ENCODE data around the gene INTS14.

INTS14 gene

GRCh38 chr15:65645392-65645791 is 34.5 kb upstream of the INTS14 start:
- Histone ChIP-seq H3K4me1 (ENCODE audit: control insufficient read depth, insufficient read depth, low read length) (no peaks in the 10 kb centered on the region), H3K9ac (ENCODE audit: low read length in 2 of 2) (no peak overlapping the region)

GRCh38 chr15:65644282-65644681 is 33.4 kb upstream of the INTS14 start:
- Histone ChIP-seq H3K4me1 (ENCODE audit: control insufficient read depth, insufficient read depth, low read length) (no peaks in the 10 kb centered on the region), H3K9me3 (ENCODE audit: control insufficient read depth in 2 of 2, low read length in 2 of 2) (no peaks in the 10 kb centered on the region), H3K27ac (ENCODE audit: low read length) (no peak overlapping the region), H3K36me3 (ENCODE audit: control insufficient read depth in 2 of 2, insufficient read depth in 2 of 2, low read length in 2 of 2) (no peaks in the 10 kb centered on the region), H3K27me3 (ENCODE audit: control insufficient read depth in 1 of 2, insufficient read depth in 2 of 2, low read length in 2 of 2) (no peaks in the 10 kb centered on the region), H3K9ac (ENCODE audit: low read length in 2 of 2) (no peak overlapping the region), H3K4me3 (ENCODE audit: low read length in 2 of 2) (no peak overlapping the region)

More at GRCh38 chr15:65645392-65645791, 34.5 kb upstream of the INTS14 start:
- Histone ChIP-seq H3K4me3 (ENCODE audit: low read length in 2 of 2) (no peak overlapping the region), H3K27ac (ENCODE audit: low read length) (no peak overlapping the region), H3K9me3 (ENCODE audit: control insufficient read depth in 2 of 2, low read length in 2 of 2) (no peaks in the 10 kb centered on the region), H3K27me3 (ENCODE audit: control insufficient read depth in 1 of 2, insufficient read depth in 2 of 2, low read length in 2 of 2) (no peaks in the 10 kb centered on the region), H3K36me3 (ENCODE audit: control insufficient read depth in 2 of 2, insufficient read depth in 2 of 2, low read length in 2 of 2) (no peaks in the 10 kb centered on the region)

- no peak overlapping the region for H3K9ac ChIP-seq (ENCODE audit: low read length in 2 of 2)
- H3K9me3 ChIP-seq (ENCODE audit: control insufficient read depth in 2 of 2, low read length in 2 of 2) = no peaks in the 10 kb centered on the region
- no peaks in the 10 kb centered on the region for H3K36me3 ChIP-seq (ENCODE audit: control insufficient read depth in 2 of 2, insufficient read depth in 2 of 2, low read length in 2 of 2)
- no peaks in the 10 kb centered on the region for H3K27me3 ChIP-seq (ENCODE audit: control insufficient read depth in 1 of 2, insufficient read depth in 2 of 2, low read length in 2 of 2)
- H3K4me1 ChIP-seq (ENCODE audit: control insufficient read depth, insufficient read depth, low read length) = no peaks in the 10 kb centered on the region
- H3K27ac ChIP-seq (ENCODE audit: low read length) = no peak overlapping the region
- no peak overlapping the region for H3K4me3 ChIP-seq (ENCODE audit: low read length in 2 of 2)
Observed at GRCh38 chr15:65642594-65642993, 31.7 kb upstream of the INTS14 start.

GRCh38 chr15:65641768-65642475 is 31.0 kb upstream of the INTS14 start:
- Histone ChIP-seq H3K4me3 (ENCODE audit: low read length in 2 of 2) (no peak overlapping the region), H3K4me1 (ENCODE audit: control insufficient read depth, insufficient read depth, low read length) (no peaks in the 10 kb centered on the region), H3K27ac (ENCODE audit: low read length) (no peak overlapping the region), H3K36me3 (ENCODE audit: control insufficient read depth in 2 of 2, insufficient read depth in 2 of 2, low read length in 2 of 2) (no peaks in the 10 kb centered on the region), H3K9me3 (ENCODE audit: control insufficient read depth in 2 of 2, low read length in 2 of 2) (no peaks in the 10 kb centered on the region), H3K9ac (ENCODE audit: low read length in 2 of 2) (no peak overlapping the region), H3K27me3 (ENCODE audit: control insufficient read depth in 1 of 2, insufficient read depth in 2 of 2, low read length in 2 of 2) (no peaks in the 10 kb centered on the region)

DNA sequence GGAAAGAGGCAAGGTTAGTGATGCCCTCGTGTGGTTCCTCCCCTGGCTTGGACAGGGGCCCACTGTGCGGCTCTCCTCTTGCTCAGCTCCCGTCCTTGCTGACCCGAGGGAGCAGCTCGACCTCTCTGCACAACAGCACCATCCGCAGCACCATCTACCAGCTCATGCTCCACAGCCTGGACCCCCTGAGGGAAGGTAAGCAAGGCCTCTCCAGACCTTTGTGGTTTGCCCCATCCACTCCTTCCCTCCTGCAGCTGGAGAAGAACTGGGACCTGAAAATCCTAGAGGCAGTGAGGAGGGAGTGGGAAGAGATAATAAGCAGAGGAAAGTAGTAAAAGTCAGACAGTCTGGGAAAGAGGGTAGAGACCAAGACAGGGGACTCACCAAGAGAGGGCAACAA is 28.6 kb upstream of the INTS14 start:
- no peak overlapping the region for H3K27ac ChIP-seq (ENCODE audit: low read length)

DNA sequence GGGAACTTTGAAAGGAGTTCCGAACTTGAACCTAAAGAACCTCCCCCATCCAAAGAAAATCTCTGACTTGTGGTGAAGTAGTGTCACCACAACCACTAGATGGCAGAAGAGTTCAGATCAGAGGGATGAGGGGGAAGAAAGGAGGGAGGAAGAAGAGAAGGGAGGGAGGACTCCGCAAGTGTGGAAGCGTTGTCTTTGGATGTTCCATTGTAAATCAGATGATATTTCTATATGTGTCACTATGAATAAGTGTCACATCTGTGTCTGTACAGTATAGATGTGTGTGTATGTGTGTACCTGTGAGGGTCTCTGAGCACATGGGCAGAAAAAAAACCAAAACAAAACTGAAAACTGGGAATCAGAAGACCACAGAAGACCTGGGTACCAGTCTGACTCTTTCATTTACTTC is 27.8 kb upstream of the INTS14 start:
- Histone ChIP-seq H3K9ac (ENCODE audit: low read length in 2 of 2) (peak overlapping the region; percentile 22 to 24), H3K4me3 (ENCODE audit: low read length in 2 of 2) (peak overlapping the region; percentile 58 to 60)

More for the DNA sequence above, 28.6 kb upstream of the INTS14 start:
- no peaks in the 10 kb centered on the region for H3K36me3 ChIP-seq (ENCODE audit: control insufficient read depth in 2 of 2, insufficient read depth in 2 of 2, low read length in 2 of 2)
- no peak overlapping the region for H3K9ac ChIP-seq (ENCODE audit: low read length in 2 of 2)
- H3K4me3 ChIP-seq (ENCODE audit: low read length in 2 of 2) = no peak overlapping the region
- H3K9me3 ChIP-seq (ENCODE audit: control insufficient read depth in 2 of 2, low read length in 2 of 2) = no peaks in the 10 kb centered on the region
- H3K4me1 ChIP-seq (ENCODE audit: control insufficient read depth, insufficient read depth, low read length) = no peaks in the 10 kb centered on the region
- no peaks in the 10 kb centered on the region for H3K27me3 ChIP-seq (ENCODE audit: control insufficient read depth in 1 of 2, insufficient read depth in 2 of 2, low read length in 2 of 2)

DNA sequence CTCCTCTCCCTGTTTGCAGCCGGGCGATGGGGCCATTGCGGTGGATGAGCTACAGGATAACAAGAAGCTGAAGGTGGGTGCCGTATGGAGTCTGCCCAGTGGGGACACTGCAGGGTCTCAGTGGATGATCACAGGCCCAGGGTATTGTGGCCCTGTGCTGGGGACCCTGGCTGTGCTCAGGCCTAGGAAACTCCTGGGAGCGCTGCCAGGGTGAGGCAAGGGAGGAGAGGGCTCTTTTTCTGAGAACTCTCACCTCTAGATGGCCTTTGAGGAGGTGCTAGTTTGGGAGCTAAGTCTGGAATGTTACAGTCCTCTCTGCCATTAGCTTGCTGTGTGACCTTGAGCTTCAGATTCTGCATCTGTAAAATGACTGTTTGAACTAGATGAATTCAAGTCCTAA is 27.2 kb upstream of the INTS14 start:
- H3K4me1 ChIP-seq (ENCODE audit: control insufficient read depth, insufficient read depth, low read length) = no peaks in the 10 kb centered on the region
- no peak overlapping the region for H3K4me3 ChIP-seq (ENCODE audit: low read length in 2 of 2)
- no peaks in the 10 kb centered on the region for H3K27me3 ChIP-seq (ENCODE audit: control insufficient read depth in 1 of 2, insufficient read depth in 2 of 2, low read length in 2 of 2)
- no peak overlapping the region for H3K27ac ChIP-seq (ENCODE audit: low read length)
- peak overlapping the region in 1 of 2 donors; percentile 42 for H3K9ac ChIP-seq (ENCODE audit: low read length in 2 of 2)
- H3K9me3 ChIP-seq (ENCODE audit: control insufficient read depth in 2 of 2, low read length in 2 of 2) = no peaks in the 10 kb centered on the region
- H3K36me3 ChIP-seq (ENCODE audit: control insufficient read depth in 2 of 2, insufficient read depth in 2 of 2, low read length in 2 of 2) = no peaks in the 10 kb centered on the region

More for the DNA sequence above, 27.8 kb upstream of the INTS14 start:
- Histone ChIP-seq H3K27me3 (ENCODE audit: control insufficient read depth in 1 of 2, insufficient read depth in 2 of 2, low read length in 2 of 2) (no peaks in the 10 kb centered on the region), H3K9me3 (ENCODE audit: control insufficient read depth in 2 of 2, low read length in 2 of 2) (no peaks in the 10 kb centered on the region), H3K4me1 (ENCODE audit: control insufficient read depth, insufficient read depth, low read length) (no peaks in the 10 kb centered on the region), H3K27ac (ENCODE audit: low read length) (no peak overlapping the region), H3K36me3 (ENCODE audit: control insufficient read depth in 2 of 2, insufficient read depth in 2 of 2, low read length in 2 of 2) (no peaks in the 10 kb centered on the region)

DNA sequence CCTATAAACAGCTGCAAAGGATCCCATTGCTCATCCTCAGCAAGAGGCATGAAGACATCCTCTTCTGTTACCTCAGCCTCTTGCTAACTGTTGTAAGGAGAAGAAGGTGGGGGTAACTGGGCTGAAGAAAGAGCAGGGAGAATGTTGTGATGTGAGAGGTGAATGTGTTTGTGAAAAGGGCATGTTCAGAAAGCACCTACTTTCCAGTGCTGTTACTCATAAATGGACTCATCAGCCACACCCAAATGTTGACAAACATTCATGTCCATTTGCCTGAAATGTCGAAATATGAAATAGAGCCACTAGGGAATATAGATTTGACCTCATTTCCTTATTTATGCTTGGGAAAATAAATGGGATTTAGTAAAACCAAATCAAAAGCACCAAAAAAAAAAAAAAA is 23.4 kb upstream of the INTS14 start:
- Histone ChIP-seq H3K27me3 (ENCODE audit: control insufficient read depth in 1 of 2, insufficient read depth in 2 of 2, low read length in 2 of 2) (no peaks in the 10 kb centered on the region), H3K9me3 (ENCODE audit: control insufficient read depth in 2 of 2, low read length in 2 of 2) (no peaks in the 10 kb centered on the region), H3K27ac (ENCODE audit: low read length) (no peak overlapping the region), H3K36me3 (ENCODE audit: control insufficient read depth in 2 of 2, insufficient read depth in 2 of 2, low read length in 2 of 2) (no peaks in the 10 kb centered on the region), H3K4me1 (ENCODE audit: control insufficient read depth, insufficient read depth, low read length) (no peaks in the 10 kb centered on the region), H3K4me3 (ENCODE audit: low read length in 2 of 2) (no peak overlapping the region), H3K9ac (ENCODE audit: low read length in 2 of 2) (no peak overlapping the region)

DNA sequence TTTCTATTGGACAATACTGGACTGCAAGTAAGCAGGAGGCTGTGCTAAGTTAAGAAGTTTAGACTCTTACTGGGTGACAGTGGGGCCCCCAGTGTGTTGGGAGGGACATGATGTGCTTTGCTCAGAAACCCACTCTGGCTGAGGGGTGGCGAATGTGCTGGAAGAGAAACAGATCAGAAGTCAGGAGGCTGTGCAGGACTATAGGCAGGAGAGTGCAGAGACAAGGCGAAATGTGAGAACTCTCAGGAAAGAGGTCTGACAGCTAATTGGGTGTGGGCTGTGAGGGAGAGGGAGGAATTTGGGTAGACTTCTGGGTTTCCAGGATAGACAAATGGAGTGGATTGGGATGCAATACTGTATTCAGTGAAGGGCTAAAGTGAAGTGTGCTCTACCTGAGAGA is 22.8 kb upstream of the INTS14 start:
- no peaks in the 10 kb centered on the region for H3K27me3 ChIP-seq (ENCODE audit: control insufficient read depth in 1 of 2, insufficient read depth in 2 of 2, low read length in 2 of 2)
- no peaks in the 10 kb centered on the region for H3K4me1 ChIP-seq (ENCODE audit: control insufficient read depth, insufficient read depth, low read length)

GRCh38 chr15:65632780-65633375 is 21.9 kb upstream of the INTS14 start:
- no peak overlapping the region for H3K4me3 ChIP-seq (ENCODE audit: low read length in 2 of 2)
- no peaks in the 10 kb centered on the region for H3K4me1 ChIP-seq (ENCODE audit: control insufficient read depth, insufficient read depth, low read length)
- H3K27me3 ChIP-seq (ENCODE audit: control insufficient read depth in 1 of 2, insufficient read depth in 2 of 2, low read length in 2 of 2) = no peaks in the 10 kb centered on the region
- H3K9me3 ChIP-seq (ENCODE audit: control insufficient read depth in 2 of 2, low read length in 2 of 2) = no peaks in the 10 kb centered on the region
- H3K9ac ChIP-seq (ENCODE audit: low read length in 2 of 2) = no peak overlapping the region
- no peak overlapping the region for H3K27ac ChIP-seq (ENCODE audit: low read length)
- no peaks in the 10 kb centered on the region for H3K36me3 ChIP-seq (ENCODE audit: control insufficient read depth in 2 of 2, insufficient read depth in 2 of 2, low read length in 2 of 2)

More for the DNA sequence above, 22.8 kb upstream of the INTS14 start:
- H3K27ac ChIP-seq (ENCODE audit: low read length) = no peak overlapping the region
- no peak overlapping the region for H3K9ac ChIP-seq (ENCODE audit: low read length in 2 of 2)
- no peak overlapping the region for H3K4me3 ChIP-seq (ENCODE audit: low read length in 2 of 2)
- H3K9me3 ChIP-seq (ENCODE audit: control insufficient read depth in 2 of 2, low read length in 2 of 2) = no peaks in the 10 kb centered on the region
- H3K36me3 ChIP-seq (ENCODE audit: control insufficient read depth in 2 of 2, insufficient read depth in 2 of 2, low read length in 2 of 2) = no peaks in the 10 kb centered on the region

- no peak overlapping the region for H3K4me3 ChIP-seq (ENCODE audit: low read length in 2 of 2)
- H3K36me3 ChIP-seq (ENCODE audit: control insufficient read depth in 2 of 2, insufficient read depth in 2 of 2, low read length in 2 of 2) = no peaks in the 10 kb centered on the region
- H3K27me3 ChIP-seq (ENCODE audit: control insufficient read depth in 1 of 2, insufficient read depth in 2 of 2, low read length in 2 of 2) = no peaks in the 10 kb centered on the region
- H3K4me1 ChIP-seq (ENCODE audit: control insufficient read depth, insufficient read depth, low read length) = no peaks in the 10 kb centered on the region
- H3K27ac ChIP-seq (ENCODE audit: low read length) = no peak overlapping the region
- no peaks in the 10 kb centered on the region for H3K9me3 ChIP-seq (ENCODE audit: control insufficient read depth in 2 of 2, low read length in 2 of 2)
- H3K9ac ChIP-seq (ENCODE audit: low read length in 2 of 2) = no peak overlapping the region
Observed at GRCh38 chr15:65631503-65631902, 20.6 kb upstream of the INTS14 start.

Measured in stomach smooth muscle (tissue), 2 donors.